ENCODE measurements around the gene CUBN.

CUBN gene

GRCh38 chr10:16986406-16987205 lies 143.0 kb downstream of the CUBN start:
- H3K4me3 ChIP-seq (ENCODE audit: low read length): no peak overlapping the region
- no peak for TF ChIP-seq CTCF (conservative IDR thresholded peaks at IDR 0.05; ENCODE audit: low read depth, low read length)
- peak; percentile 74 for DNase-seq (ENCODE audit: low read depth)

- no peak for TF ChIP-seq CTCF (conservative IDR thresholded peaks at IDR 0.05; ENCODE audit: low read depth, low read length)
- no peak overlapping the region for H3K4me3 ChIP-seq (ENCODE audit: low read length)
- DNase-seq (ENCODE audit: low read depth): no peak
Observed at GRCh38 chr10:16986082-16986405, 143.6 kb downstream of the CUBN start.

GRCh38 chr10:16984242-16984641 lies 145.4 kb downstream of the CUBN start:
- no peak for DNase-seq (ENCODE audit: low read depth)
- no peak overlapping the region for H3K4me3 ChIP-seq (ENCODE audit: low read length)
- no peak for TF ChIP-seq CTCF (conservative IDR thresholded peaks at IDR 0.05; ENCODE audit: low read depth, low read length)

- no peak overlapping the region for H3K4me3 ChIP-seq (ENCODE audit: low read length)
- DNase-seq (ENCODE audit: low read depth): no peak
- TF ChIP-seq CTCF (conservative IDR thresholded peaks at IDR 0.05; ENCODE audit: low read depth, low read length): no peak
Observed at GRCh38 chr10:16976803-16977202, 152.8 kb downstream of the CUBN start.

- DNase-seq (ENCODE audit: low read depth): no peak
- H3K4me3 ChIP-seq (ENCODE audit: low read length): no peak overlapping the region
- TF ChIP-seq CTCF (conservative IDR thresholded peaks at IDR 0.05; ENCODE audit: low read depth, low read length): no peak
Observed at GRCh38 chr10:16975188-16975587, 154.4 kb downstream of the CUBN start.

GRCh38 chr10:16968416-16969041 lies 161.1 kb downstream of the CUBN start:
- DNase-seq (ENCODE audit: low read depth): peak; percentile 83
- no peak overlapping the region for H3K4me3 ChIP-seq (ENCODE audit: low read length)
- TF ChIP-seq CTCF (conservative IDR thresholded peaks at IDR 0.05; ENCODE audit: low read depth, low read length): no peak

- no peak for TF ChIP-seq CTCF (conservative IDR thresholded peaks at IDR 0.05; ENCODE audit: low read depth, low read length)
- no peak overlapping the region for H3K4me3 ChIP-seq (ENCODE audit: low read length)
- no peak for DNase-seq (ENCODE audit: low read depth)
Observed at GRCh38 chr10:16967866-16968415, 161.7 kb downstream of the CUBN start.

Measured in retinal pigment epithelial cell (primary cell).